HG03175 (cell line): ENCODE results near the gene DRC7.
"Not testable (repeated sequence)": the region's sequence is repeated elsewhere in the genome, so short reads cannot be mapped to it uniquely, and the experiment has no call there.

Experiments used
- ATAC-seq: cut with Tn5 transposase; IDR thresholded peaks from one replicate; pipeline ENCODE4 v1.9.1; 2021; ENCODE audit warnings: mild to moderate bottlenecking, moderate library complexity; ENCODE audit not compliant: unreplicated experiment

Gene DRC7

DNA sequence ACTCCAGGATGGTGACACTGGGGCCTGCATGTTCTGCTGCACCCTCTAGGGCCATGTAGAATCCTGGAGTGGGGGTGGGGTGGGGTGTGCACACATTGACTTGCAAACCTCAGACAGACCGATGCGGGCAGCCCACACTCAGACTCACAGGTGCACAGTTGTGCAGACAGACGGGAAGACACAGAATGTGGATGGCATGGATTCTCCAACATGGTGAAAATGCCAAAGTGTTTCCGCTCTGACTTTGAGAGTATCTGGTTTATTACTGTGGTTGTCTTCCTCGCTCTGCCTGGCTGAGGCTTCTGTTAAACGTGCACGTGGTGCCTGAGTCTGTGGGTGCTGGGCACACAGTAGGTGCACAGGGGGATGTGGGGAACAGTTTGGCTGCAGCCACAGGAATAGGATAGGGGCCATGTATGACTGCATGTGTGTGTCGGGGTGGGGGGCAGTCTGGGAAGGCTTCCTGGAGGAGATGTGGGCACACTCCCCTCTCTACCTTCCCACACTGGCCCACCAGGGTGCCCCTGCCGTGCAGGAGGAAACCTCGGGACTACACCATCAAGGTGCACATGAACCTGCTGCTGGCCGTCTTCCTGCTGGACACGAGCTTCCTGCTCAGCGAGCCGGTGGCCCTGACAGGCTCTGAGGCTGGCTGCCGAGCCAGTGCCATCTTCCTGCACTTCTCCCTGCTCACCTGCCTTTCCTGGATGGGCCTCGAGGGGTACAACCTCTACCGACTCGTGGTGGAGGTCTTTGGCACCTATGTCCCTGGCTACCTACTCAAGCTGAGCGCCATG, 35.5 kb upstream of the DRC7 start:
- no peak for ATAC-seq

GRCh38 chr16:57660715-57661463, 33.7 kb upstream of the DRC7 start:
- ATAC-seq = no peak

- ATAC-seq = no peak
Measured at GRCh38 chr16:57661510-57661909, 33.1 kb upstream of the DRC7 start.

GRCh38 chr16:57661936-57662906, 32.4 kb upstream of the DRC7 start:
- no peak for ATAC-seq

GRCh38 chr16:57663436-57663835, 31.2 kb upstream of the DRC7 start:
- no peak for ATAC-seq

DNA sequence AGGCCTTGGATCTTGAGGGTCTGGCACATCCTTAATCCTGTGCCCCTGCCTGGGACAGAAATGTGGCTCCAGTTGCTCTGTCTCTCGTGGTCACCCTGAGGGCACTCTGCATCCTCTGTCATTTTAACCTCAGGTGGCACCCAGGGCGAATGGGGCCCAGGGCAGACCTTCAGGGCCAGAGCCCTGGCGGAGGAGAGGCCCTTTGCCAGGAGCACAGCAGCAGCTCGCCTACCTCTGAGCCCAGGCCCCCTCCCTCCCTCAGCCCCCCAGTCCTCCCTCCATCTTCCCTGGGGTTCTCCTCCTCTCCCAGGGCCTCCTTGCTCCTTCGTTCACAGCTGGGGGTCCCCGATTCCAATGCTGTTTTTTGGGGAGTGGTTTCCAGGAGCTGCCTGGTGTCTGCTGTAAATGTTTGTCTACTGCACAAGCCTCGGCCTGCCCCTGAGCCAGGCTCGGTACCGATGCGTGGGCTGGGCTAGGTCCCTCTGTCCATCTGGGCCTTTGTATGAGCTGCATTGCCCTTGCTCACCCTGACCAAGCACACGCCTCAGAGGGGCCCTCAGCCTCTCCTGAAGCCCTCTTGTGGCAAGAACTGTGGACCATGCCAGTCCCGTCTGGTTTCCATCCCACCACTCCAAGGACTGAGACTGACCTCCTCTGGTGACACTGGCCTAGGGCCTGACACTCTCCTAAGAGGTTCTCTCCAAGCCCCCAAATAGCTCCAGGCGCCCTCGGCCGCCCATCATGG, 30.5 kb upstream of the DRC7 start:
- ATAC-seq = no peak

DNA sequence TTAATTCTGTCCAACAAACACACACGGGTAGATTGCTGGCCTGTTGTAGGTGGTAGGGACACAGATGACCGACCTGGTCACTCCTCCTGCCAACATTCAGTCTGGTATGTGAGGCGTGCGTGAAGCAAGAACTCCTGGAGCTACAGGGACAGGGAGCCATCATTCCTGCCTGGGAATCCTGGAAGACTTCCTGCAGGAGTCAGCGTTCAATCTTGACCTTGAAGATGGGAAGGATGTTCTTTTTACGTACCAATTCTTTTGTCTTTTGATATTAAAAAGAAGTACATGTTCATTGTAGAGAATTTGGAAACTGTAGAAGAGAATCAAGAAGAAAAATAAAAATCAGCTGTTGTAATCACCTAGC, 30.0 kb upstream of the DRC7 start:
- ATAC-seq = no peak

DNA sequence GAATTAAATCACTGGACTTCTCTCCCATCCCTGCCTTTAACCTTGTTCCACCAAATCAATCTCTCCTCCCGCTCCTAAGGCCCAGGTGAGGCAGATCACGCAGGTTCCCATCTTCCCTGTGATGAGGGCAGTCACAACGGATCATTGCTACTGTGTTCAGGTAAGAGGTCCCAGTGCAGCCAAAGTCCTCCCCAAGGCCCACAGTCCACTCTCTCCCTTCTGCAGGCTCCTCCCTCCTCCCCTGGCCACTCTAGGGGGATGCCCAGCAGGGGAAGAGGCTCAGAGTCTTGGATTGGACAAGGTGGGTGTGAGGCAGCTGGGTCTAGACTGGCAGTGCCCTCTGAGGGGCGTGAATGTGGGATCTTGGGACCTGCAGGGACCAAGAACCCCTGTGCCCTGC, 29.1 kb upstream of the DRC7 start:
- ATAC-seq = no peak

DNA sequence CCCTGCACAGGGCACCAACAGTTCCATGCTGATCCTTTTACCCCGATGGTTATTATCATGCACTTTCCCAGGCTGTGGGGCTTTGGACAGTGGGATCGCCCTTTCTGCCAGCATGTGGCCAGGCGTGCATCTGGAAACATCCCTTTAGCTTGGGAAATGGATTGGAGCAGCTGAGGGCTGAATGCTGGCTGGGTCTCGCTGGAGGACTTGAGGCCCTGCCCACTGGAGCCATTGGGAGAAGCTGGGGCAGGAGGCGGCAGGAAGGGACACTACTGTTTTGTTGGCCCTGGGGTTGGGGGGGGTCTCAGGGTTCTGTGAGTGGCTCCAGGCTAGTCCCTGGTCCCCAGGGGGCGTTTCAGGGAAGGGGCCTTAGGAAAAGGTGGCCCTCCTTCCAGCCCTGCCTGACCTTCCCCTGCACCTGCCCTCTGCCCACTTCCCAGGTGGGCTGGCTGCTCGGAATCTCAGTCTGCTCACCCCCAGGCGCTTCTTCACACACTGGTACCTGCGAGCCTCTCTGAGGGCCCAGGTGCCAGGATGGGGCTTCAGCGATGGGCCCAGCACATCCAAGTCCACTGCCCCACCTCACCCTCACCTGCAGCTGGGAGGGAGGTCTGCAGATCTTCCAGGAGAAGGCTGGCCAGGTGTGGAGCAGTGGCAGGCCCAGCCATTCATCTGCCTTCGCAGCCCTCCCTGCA, 28.1 kb upstream of the DRC7 start:
- no peak for ATAC-seq

DNA sequence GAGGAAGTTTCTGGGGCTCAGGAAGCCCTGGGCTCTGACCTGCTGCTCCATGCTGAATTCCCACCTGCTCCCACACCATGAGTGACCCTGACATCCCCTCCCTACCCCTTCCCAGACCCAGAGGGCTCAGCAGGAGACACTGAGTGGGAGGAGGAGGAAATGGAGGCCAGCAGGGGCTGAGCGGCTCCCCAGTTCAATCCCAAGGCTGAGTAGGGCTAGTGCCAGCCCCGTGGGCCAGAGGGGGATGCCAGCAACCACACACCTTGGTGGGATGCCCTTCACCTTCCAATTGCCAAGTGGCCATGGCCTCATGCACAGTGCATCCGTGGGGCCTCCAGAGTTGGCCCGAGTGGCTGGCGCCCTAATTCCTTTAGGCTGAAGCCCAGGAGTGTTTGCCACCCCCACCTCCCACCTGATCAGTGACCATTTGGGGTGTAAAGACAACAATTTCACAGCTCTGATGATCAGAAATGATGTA, 27.5 kb upstream of the DRC7 start:
- no peak for ATAC-seq

DNA sequence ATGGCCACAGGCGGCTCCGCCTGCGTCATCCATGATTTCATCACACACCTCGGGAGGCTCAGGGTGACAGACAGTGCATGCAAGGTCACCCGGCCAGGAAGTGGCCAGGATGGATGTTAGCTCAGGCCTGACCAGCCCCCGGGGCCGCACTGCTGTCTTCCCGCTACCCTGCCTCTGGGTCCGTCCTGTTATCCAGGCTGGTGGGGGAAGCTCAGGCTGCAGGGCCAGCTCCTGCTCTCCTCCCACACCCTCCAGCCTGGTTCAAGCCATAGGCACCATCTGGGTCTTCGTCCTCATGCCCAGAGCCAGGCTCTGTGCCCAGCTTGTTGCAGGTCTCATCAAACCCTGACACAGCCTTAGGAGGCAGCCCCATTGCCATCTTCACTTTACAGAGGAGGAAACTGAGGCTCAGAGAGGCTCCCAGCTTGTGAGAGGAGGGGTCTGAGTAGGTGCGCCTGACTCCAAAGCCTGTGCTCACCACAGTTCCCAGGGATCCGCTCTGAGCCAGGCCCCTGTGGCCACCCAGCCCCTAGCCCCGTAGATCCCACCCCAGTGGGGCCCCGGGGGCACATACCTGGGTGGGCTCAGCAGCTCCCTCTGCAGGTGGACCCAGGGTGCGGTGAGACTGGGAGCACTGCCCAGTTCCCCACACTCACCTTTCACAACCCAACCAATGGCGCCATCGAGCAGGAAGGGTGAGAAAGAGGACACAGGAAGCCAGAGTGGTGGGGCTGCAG, 26.9 kb upstream of the DRC7 start:
- ATAC-seq = no peak

GRCh38 chr16:57668263-57668571, 26.4 kb upstream of the DRC7 start, which contains the start of gene ADGRG3:
ADGRG3 (plus strand) TSS chr16:57668306; CDS start chr16:57668348, 42 bp downstream.
- ATAC-seq = no peak

DNA sequence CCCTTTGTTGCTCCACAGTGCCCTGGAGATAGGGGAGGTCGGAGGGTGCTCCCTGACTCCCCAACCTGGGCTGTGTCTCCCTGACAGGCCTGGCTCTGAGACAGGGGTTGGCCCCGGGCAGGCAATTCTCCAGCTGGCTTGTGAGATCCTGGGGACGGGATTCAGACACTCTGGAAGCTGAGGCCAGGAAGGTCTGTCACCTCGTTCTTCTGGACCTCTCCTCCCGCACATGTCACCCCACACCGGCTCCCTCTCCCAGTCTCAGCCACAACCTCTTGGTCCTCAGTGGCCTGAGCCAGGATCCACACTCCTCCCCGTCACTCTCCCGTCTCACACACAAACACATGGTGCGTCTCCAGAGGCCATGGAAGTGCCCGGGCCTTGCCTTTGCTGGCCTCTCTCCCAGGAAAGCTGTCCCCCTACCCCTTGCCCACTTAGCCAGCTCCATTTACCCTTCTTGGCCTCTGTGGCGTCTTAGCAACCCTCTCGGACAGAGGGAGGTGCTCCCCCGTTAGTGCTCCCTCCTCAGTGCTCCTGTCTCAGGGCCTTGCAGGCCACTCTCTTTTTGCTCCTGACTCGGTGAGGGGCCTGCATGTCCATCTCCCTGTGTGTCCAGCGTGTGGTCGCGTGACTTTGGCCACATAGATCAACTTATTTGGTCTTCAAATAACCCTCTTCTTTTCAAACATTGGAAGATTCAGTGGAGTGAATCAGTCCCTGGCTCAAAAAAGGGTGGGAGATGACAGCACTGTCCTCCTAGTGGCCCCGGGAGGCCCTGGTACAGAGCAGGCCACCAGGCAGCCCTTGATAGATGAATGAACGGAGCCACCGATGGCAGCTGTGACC, 25.8 kb upstream of the DRC7 start:
- ATAC-seq = no peak

GRCh38 chr16:57669476-57670162, 25.0 kb upstream of the DRC7 start:
- no peak for ATAC-seq

DNA sequence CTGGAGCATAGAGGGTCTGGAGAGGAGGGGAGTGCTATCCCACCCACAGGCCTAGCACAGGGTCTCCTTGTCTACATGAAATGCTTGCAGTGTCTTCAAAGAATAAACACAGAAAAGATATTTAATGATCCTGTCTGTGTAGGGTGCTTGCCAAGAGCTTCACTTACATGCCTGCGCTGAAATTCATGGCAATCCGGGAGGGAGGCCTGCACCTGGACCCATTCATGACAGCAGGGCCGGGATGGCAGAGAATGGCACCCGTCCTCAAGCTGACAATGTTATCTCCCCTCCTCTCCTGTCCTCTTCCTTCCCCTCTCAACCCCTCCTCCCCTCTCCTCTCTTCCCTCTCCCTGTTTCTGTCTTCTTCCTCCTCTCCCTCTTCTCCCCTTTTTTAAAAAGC, 24.4 kb upstream of the DRC7 start:
- ATAC-seq = no peak

DNA sequence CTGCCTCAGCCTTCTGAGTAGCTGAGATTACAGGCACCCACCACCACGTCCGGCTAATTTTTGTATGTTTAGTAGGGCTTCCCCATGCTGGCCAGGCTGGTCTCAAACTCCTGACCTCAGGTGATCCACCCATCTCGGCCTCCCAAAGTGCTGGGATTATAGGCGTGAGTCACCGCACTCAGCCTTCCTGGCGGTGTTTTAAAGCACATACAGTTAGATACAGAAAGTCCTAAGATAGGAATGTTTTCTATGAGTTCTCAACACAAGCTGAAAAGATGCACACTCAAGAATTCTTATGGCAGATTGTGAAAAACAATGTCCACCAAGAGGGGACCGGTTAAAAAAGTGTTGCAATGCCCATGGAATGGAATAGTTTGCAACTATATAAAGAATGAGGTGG, 23.2 kb upstream of the DRC7 start:
- ATAC-seq = not testable (repeated sequence)

DNA sequence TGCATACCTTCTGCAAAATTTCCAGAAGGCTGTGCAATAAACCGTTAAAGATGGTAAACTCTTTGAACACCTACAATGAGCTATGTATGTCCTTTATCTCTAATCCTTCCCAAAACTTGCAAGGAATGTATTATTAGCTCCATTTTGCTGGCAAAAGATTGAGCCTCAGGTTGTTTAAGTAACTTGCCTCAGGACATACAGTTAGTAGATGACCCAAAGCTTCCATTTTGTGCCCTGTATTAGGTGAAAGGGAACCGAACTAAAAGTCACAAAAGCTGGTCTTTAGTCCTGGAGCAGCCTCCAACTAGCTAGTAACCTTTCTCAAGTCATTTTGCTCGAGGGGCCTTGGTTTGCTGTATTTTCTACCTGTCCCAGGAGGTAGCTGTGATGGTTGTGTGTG, 22.2 kb upstream of the DRC7 start:
- no peak for ATAC-seq

DNA sequence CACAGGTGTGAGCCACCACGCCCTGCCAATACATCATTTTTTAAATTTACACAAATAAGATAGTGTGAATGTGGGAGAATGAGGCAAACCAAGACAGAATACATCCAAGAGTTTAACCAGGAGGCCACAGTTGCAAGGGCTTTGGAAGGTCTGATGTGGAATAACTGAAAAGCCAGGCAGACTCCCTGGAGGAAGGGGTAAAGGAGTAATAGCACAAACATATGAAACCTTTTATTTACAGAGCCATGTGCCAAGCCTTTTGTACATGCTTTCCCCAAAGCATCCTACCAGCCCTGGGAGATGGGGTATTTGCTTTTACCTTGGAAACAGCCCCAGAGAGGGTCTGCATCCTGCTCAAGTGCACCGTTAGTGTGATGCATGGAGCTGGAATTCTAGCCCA, 21.8 kb upstream of the DRC7 start:
- ATAC-seq = no peak
